WTC11 (cell line): ENCODE results near the gene BRME1. TPM values are rescaled to one million over a fixed set of nuclear protein-coding genes. Genes with fewer than 3 reads are reported as not detected.

Experiments used
- ATAC-seq: fragments of 200-7000 bp; cut with Tn5 transposase; 2 replicates; pipeline ENCODE4 v1.10.0; 2021; ENCODE audit warnings: mild to moderate bottlenecking, moderate library complexity
- CTCF ChIA-PET: fragments of 300-600 bp; sonication (Branson Sonifier 250); formaldehyde crosslinking; loops from one replicate; lab custom pipeline; 2021; ENCODE audit warnings: antibody characterized with exemption; lab: Charles Lee
- POLR2A ChIA-PET: fragments of 350-600 bp; sonication (Branson Sonifier 250); formaldehyde crosslinking; loops from one replicate; lab custom pipeline; 2021; ENCODE audit warnings: antibody characterized with exemption; lab: Charles Lee
- DNase-seq: peaks from one replicate; pipeline ENCODE4 v3.0.0; 2021; ENCODE audit warnings: low spot score
- H3K27ac Mint-ChIP-seq: 2 replicates; pipeline ENCODE4 v1.8.0; 2021; ENCODE audit warnings: mixed read lengths
- H3K27me3 Mint-ChIP-seq: 2 replicates; pipeline ENCODE4 v1.8.0; 2021; ENCODE audit warnings: low read depth, mild to moderate bottlenecking, moderate library complexity, mixed read lengths
- H3K36me3 Mint-ChIP-seq: 2 replicates; pipeline ENCODE4 v1.8.0; 2021; ENCODE audit warnings: mixed read lengths
- H3K4me1 Mint-ChIP-seq: 2 replicates; pipeline ENCODE4 v1.8.0; 2022; ENCODE audit warnings: mixed read lengths
- H3K4me3 Mint-ChIP-seq: 2 replicates; pipeline ENCODE4 v1.8.0; 2021; ENCODE audit warnings: mild to moderate bottlenecking, moderate library complexity, mixed read lengths
- H3K9me3 Mint-ChIP-seq: 2 replicates; pipeline ENCODE4 v1.8.0; 2021; ENCODE audit warnings: mixed read lengths
- ATF1 ChIP-seq: sonication (generic); formaldehyde crosslinking; IDR thresholded peaks from 2 replicates; pipeline ENCODE4 v1.8.1; 2023; ENCODE audit warnings: mild to moderate bottlenecking, moderate library complexity, missing genetic modification reagents
- ATF3 ChIP-seq: sonication (generic); formaldehyde crosslinking; conservative IDR thresholded peaks from 2 replicates; pipeline ENCODE4 v1.8.1; 2022; ENCODE audit warnings: mild to moderate bottlenecking, missing genetic modification reagents
- ATF6 ChIP-seq: sonication (generic); formaldehyde crosslinking; IDR thresholded peaks from 2 replicates; pipeline ENCODE4 v1.8.1; 2023; ENCODE audit warnings: mild to moderate bottlenecking, missing genetic modification reagents
- CREB1 ChIP-seq: sonication (generic); formaldehyde crosslinking; IDR thresholded peaks from 2 replicates; pipeline ENCODE4 v1.8.0; 2023; ENCODE audit warnings: mild to moderate bottlenecking, missing genetic modification reagents
- CTCF ChIP-seq: fragments of 200-600 bp; IDR thresholded peaks from 2 replicates; pipeline ENCODE4 v1.8.0; 2022; ENCODE audit warnings: antibody characterized with exemption
- E2F1 ChIP-seq: sonication (generic); formaldehyde crosslinking; IDR thresholded peaks from 2 replicates; pipeline ENCODE4 v1.8.0; 2022; ENCODE audit warnings: mild to moderate bottlenecking, missing genetic modification reagents
- E2F4 ChIP-seq: sonication (generic); formaldehyde crosslinking; IDR thresholded peaks from 2 replicates; pipeline ENCODE4 v1.8.1; 2022; ENCODE audit warnings: low read depth, mild to moderate bottlenecking, moderate library complexity, missing genetic modification reagents, borderline replicate concordance
- ELF4 ChIP-seq: sonication (generic); formaldehyde crosslinking; IDR thresholded peaks from 2 replicates; pipeline ENCODE4 v1.8.1; 2022; ENCODE audit warnings: low read depth, mild to moderate bottlenecking, moderate library complexity, missing genetic modification reagents
- JAZF1 ChIP-seq: fragments of 250-450 bp; sonication (Bioruptor Pico); IDR thresholded peaks from 2 replicates; pipeline ENCODE4 v1.9.0; 2021; ENCODE audit warnings: moderate library complexity, mild to moderate bottlenecking, inconsistent platforms
- JUN ChIP-seq: sonication (generic); formaldehyde crosslinking; IDR thresholded peaks from 2 replicates; pipeline ENCODE4 v1.8.0; 2023; ENCODE audit warnings: mild to moderate bottlenecking, missing genetic modification reagents
- KAT7 ChIP-seq: sonication (generic); formaldehyde crosslinking; IDR thresholded peaks from 2 replicates; pipeline ENCODE4 v1.8.1; 2023; ENCODE audit warnings: missing genetic modification reagents, mild to moderate bottlenecking, borderline replicate concordance
- MXD4 ChIP-seq: fragments of 250-450 bp; sonication (Bioruptor Pico); IDR thresholded peaks from 2 replicates; pipeline ENCODE4 v1.8.0; 2021; ENCODE audit warnings: mild to moderate bottlenecking, moderate library complexity, borderline replicate concordance
- NR1H2 ChIP-seq: sonication (generic); formaldehyde crosslinking; IDR thresholded peaks from 2 replicates; pipeline ENCODE4 v1.9.0; 2021; ENCODE audit warnings: mild to moderate bottlenecking, moderate library complexity, missing genetic modification reagents
- PRRX2 ChIP-seq: fragments of 250-450 bp; sonication (Bioruptor Pico); IDR thresholded peaks from 2 replicates; pipeline ENCODE4 v1.8.0; 2021; ENCODE audit warnings: mild to moderate bottlenecking
- RELA ChIP-seq: sonication (generic); formaldehyde crosslinking; IDR thresholded peaks from 2 replicates; pipeline ENCODE4 v1.8.1; 2022; ENCODE audit warnings: missing genetic modification reagents, mild to moderate bottlenecking, borderline replicate concordance
- ZNF138 ChIP-seq: sonication (generic); formaldehyde crosslinking; conservative IDR thresholded peaks from 2 replicates; pipeline ENCODE4 v1.8.1; 2022; ENCODE audit warnings: mild to moderate bottlenecking, moderate library complexity, missing genetic modification reagents
- ZNF532 ChIP-seq: fragments of 250-450 bp; sonication (Bioruptor Pico); IDR thresholded peaks from 2 replicates; pipeline ENCODE4 v1.9.0; 2021; ENCODE audit warnings: mild to moderate bottlenecking, borderline replicate concordance
- total RNA-seq: library from RNA; stranded (reverse); gene quantifications from 3 replicates; pipeline ENCODE4 v1.2.3, GENCODE V29; 2021

BRME1 gene
- total RNA-seq, 1 experiment from 2014 or later: 5.0 TPM

GRCh38 chr19:13873834-13874515, 31.9 kb downstream of the BRME1 start:
- TF ChIP-seq JUN (CRISPR knock-in tag) (no peak), JAZF1 (CRISPR knock-in tag) (no peak), ZNF532 (CRISPR knock-in tag) (no peak), MXD4 (no peak), ATF1 (CRISPR knock-in tag) (no peak), KAT7 (no peak), PRRX2 (CRISPR knock-in tag) (no peak), RELA (no peak), NR1H2 (CRISPR knock-in tag) (no peak), CREB1 (CRISPR knock-in tag) (no peak), ATF6 (CRISPR knock-in tag) (no peak), CTCF (no peak), E2F1 (CRISPR knock-in tag) (no peak), ATF3 (CRISPR knock-in tag) (no peak), ELF4 (no peak), E2F4 (no peak), ZNF138 (no peak)
- DNase-seq: no peak
- CTCF ChIA-PET: interaction anchor here (1.0 to 2.6 kb wide), 5 partner anchors 46 to 200 kb away, joined by 3 to 13 read pairs (median 9); partner anchors contain the start of gene MISP3

More at GRCh38 chr19:13873834-13874515, 31.9 kb downstream of the BRME1 start:
- ATAC-seq: no peak
- Mint-ChIP-seq H3K36me3 (no peaks in the 10 kb centered on the region), H3K9me3 (no peaks in the 10 kb centered on the region), H3K4me3 (peak overlapping the region; percentile 34), H3K27me3 (peaks cover 96% of the 10 kb centered on the region), H3K4me1 (peaks cover 7% of the 10 kb centered on the region), H3K27ac (no peak overlapping the region)
- POLR2A ChIA-PET: no interaction called here
